Astrocyte of the cerebellum (primary cell): ENCODE measurements around the gene GPR55.
A peak's percentile ranks its signal among the peaks of the same experiment; 100 is the strongest.

Experiments
- DNase-seq: peaks from one replicate; pipeline ENCODE4 v3.0.0-alpha.2; 2011; ENCODE audit warnings: low read depth
- H3K4me3 ChIP-seq: 2 replicates; pipeline ENCODE4 v1.5.1; 2011; ENCODE audit warnings: mild to moderate bottlenecking, low read depth, low read length, moderate library complexity
- in situ Hi-C: cut with HindIII; loops from 2 replicates; pipeline ENCODE4 v1.10.0; 2017; ENCODE audit warnings: low sequenced_read_pairs
- TF ChIP-seq, protein P1 (sequence below): IDR thresholded peaks from 2 replicates; pipeline ENCODE4 v1.5.1; 2012; ENCODE audit warnings: low read length, low read depth, moderate library complexity, mild to moderate bottlenecking; ENCODE audit errors: missing control alignments

The GPR55 gene

GRCh38 chr2:230864605-230865306, 60.3 kb downstream of the GPR55 start, which contains the start of gene ITM2C:
ITM2C (plus strand) TSS chr2:230864942; CDS start chr2:230865026, 84 bp downstream.
- DNase-seq, result no peak
- TF ChIP-seq, protein P1, sequence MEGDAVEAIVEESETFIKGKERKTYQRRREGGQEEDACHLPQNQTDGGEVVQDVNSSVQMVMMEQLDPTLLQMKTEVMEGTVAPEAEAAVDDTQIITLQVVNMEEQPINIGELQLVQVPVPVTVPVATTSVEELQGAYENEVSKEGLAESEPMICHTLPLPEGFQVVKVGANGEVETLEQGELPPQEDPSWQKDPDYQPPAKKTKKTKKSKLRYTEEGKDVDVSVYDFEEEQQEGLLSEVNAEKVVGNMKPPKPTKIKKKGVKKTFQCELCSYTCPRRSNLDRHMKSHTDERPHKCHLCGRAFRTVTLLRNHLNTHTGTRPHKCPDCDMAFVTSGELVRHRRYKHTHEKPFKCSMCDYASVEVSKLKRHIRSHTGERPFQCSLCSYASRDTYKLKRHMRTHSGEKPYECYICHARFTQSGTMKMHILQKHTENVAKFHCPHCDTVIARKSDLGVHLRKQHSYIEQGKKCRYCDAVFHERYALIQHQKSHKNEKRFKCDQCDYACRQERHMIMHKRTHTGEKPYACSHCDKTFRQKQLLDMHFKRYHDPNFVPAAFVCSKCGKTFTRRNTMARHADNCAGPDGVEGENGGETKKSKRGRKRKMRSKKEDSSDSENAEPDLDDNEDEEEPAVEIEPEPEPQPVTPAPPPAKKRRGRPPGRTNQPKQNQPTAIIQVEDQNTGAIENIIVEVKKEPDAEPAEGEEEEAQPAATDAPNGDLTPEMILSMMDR, result peak; percentile 13
- H3K4me3 ChIP-seq, result peak within 1 kb of the TSS; percentile 73
- in situ Hi-C loops, result no loop called here

- H3K4me3 ChIP-seq, result peak overlapping the region; percentile 73
- DNase-seq, result no peak
- in situ Hi-C loops, result no loop called here
- TF ChIP-seq, protein P1, result no peak
These were observed 60.9 kb downstream of the GPR55 start for GRCh38 chr2:230864122-230864604.

DNA sequence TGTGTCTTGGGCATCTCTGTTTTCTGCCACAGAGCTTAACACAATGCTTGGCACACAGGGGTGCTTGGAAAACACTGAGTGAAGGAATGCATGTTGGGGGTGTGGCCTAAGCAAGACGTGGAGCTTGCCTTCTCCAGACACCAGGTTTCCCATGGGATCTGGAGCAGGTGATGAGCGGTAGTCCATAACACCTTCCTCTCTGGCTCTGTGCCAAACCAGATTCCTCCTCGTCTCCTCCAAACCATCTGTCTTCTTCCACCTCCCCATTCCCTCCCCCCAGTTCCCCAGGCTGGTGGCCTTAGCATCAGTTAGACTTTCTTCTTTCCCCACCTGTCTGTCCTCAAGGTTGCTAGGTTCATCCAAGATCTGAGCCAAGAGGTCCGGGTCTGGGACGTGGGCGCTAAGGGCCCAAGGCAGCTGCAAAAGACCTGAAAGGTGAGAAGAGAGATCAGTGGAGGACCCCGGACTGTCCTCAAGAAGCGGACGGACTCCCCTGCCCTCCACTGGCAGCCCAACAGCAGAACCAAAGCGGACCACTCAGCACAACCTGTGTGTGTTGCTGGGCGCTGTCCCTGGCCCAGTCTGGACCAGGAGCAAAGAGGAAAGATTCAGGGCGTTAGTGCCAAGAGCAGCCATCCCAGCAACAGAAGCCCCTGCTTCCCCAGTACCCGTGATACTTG, 61.5 kb downstream of the GPR55 start:
- H3K4me3 ChIP-seq, result no peak overlapping the region
- in situ Hi-C loops, result no loop called here
- TF ChIP-seq, protein P1, result no peak

GRCh38 chr2:230863031-230863430, 62.0 kb downstream of the GPR55 start:
- in situ Hi-C loops, result no loop called here

More for the DNA sequence above, 61.5 kb downstream of the GPR55 start:
- no peak for DNase-seq

DNA sequence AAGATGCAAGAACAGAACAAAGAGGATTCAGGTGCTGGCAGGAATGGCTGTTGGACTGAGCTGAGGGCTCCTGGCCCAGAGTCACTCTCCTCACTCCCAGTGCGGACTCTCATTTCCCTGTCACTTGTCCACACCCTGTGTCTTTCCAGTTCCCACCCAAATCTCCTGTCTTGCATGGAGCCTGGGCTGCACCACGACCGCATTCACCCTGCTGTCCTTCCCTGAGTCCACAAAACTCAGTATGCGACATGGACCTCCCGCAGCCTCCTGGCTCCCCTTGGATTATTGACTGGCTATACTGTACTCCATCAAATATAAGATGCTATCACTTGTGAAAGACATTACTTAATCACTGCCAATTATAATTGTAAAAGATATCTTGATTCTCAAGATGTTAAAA, 62.8 kb downstream of the GPR55 start:
- in situ Hi-C loops, result no loop called here
- DNase-seq, result no peak
- no peak overlapping the region for H3K4me3 ChIP-seq
- TF ChIP-seq, protein P1, result no peak

More at GRCh38 chr2:230863031-230863430, 62.0 kb downstream of the GPR55 start:
- no peak for DNase-seq
- TF ChIP-seq, protein P1, result no peak
- H3K4me3 ChIP-seq, result no peak overlapping the region

DNA sequence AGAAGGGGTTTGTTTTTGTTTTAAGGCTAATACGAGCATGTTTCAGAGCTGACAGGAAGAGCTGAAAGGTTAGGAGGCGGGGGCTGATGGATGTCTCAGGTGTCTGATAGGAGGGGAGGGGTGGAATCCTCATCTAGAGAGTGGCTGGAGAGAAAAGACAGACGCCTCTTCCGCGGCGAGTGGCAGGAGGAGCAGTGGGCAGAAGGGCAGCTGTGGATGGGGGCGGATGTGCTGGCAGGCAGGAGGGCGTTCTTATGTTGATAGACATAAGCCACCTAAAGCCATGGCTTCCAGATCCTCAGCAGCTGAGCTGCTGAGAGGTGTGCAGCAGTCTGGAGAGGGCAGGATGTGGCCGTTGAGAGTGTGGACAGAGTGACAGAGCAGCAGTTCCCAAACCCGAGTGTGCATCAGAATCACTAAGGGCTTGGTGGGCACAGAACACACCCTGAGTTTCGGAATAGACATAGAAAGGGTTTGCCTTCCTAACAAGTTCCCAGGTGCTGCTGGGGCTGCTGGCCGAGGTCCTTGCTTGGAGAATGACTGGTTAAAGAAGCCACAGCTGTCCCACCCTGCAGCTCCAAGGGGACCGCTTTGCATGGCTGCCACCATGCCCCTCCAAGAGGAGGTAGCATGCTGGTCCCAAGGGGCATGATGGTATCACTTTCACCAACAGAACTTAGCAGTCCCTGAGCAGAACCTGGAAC, 63.3 kb downstream of the GPR55 start:
- DNase-seq, result no peak
- no peak overlapping the region for H3K4me3 ChIP-seq
- in situ Hi-C loops, result no loop called here
- TF ChIP-seq, protein P1, result no peak
